HEK293T (cell line): Measurements from ENCODE around the gene MUC15.

Experiments
- FOXA1 ChIP-seq: fragments of 450-650 bp; IDR thresholded peaks from 2 replicates; pipeline ENCODE4 v1.6.1; 2016; ENCODE audit warnings: mild to moderate bottlenecking
- FOXK2 ChIP-seq: fragments of 450-650 bp; IDR thresholded peaks from 2 replicates; pipeline ENCODE4 v1.6.1; 2016; ENCODE audit warnings: mild to moderate bottlenecking
- L3MBTL2 ChIP-seq: fragments of 450-650 bp; conservative IDR thresholded peaks from 2 replicates; pipeline ENCODE4 v1.6.1; 2016; ENCODE audit warnings: mild to moderate bottlenecking
- SUZ12 ChIP-seq: fragments of 450-650 bp; IDR thresholded peaks from 2 replicates; pipeline ENCODE4 v1.6.1; 2016; ENCODE audit warnings: mild to moderate bottlenecking

- TF ChIP-seq FOXA1, result no peak
- no peak for TF ChIP-seq L3MBTL2
- no peak for TF ChIP-seq FOXK2
- no peak for TF ChIP-seq SUZ12
Measured at GRCh38 chr11:26584818-26585217, 12.8 kb upstream of the MUC15 start.
